Measurements from ENCODE around the gene POMGNT1. TPM values are rescaled to one million over a fixed set of nuclear protein-coding genes. Genes with fewer than 3 reads are reported as not detected.

Gene POMGNT1
- total and polyA plus RNA-seq, 2 of the 13 experiments (the other 11 are each of a cell fraction or from before 2014, with no cell fraction given) = 33.9 to 46.8 TPM

DNA sequence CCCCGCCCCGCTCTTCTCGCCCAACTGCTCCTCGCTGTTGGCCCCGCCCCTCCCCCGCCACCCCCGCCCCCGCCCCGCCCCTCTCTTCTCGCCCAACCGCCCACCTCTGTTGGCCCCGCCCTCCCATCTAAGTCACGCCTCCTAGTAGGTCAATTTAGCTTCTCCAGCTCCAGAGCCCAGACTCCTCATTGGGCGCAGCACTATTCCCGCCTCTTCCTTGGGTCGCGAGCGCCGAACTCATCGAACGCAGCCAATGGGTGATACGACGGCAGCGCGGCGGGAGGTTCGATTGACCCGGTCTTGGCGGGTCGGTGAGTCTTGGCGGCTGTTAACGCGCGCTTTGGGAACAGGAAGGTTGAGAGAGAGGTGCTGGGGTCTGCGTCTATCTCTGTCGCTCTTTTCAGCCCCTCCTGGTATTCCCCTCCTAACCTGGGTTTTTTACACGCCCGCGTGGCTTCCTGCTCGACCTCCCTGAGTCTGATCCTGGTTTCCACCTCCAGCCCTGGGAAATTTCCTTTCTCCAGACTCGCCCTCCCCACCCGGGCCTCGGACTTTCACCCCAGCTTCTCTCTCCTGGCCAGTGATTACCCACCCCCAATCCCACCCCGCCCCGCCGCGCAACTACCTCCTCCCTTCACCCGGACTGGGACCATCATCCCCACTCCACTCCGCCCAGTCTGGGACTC is 49.3 kb upstream of the POMGNT1 start, which contains the start of gene RAD54L (continued):
- no peak for TF ChIP-seq ZBTB40 (IDR thresholded peaks at IDR 0.05)
- TF ChIP-seq ZBTB40 (CRISPR knock-in tag; IDR thresholded peaks at IDR 0.05) = no peak
- peak; percentile 3; the same call in 1 of the 2 replicates for TF ChIP-seq ZNF672 (CRISPR knock-in tag; IDR thresholded peaks at IDR 0.05)
- TF ChIP-seq SUZ12 (IDR thresholded peaks at IDR 0.05; ENCODE audit: low read depth, low read length) = no peak
- TF ChIP-seq POLR2A (IDR thresholded peaks at IDR 0.05; ENCODE audit: insufficient read depth in 1 of 2, low read depth in 2 of 2, low read length in 2 of 2) = peak; percentile 72 to 93
- TF ChIP-seq SIX4 (CRISPR knock-in tag; IDR thresholded peaks at IDR 0.05) = no peak
- peak; percentile 68; the same call in 1 of the 2 replicates for TF ChIP-seq IKZF5 (CRISPR knock-in tag; IDR thresholded peaks at IDR 0.05)
- TF ChIP-seq, protein P1, sequence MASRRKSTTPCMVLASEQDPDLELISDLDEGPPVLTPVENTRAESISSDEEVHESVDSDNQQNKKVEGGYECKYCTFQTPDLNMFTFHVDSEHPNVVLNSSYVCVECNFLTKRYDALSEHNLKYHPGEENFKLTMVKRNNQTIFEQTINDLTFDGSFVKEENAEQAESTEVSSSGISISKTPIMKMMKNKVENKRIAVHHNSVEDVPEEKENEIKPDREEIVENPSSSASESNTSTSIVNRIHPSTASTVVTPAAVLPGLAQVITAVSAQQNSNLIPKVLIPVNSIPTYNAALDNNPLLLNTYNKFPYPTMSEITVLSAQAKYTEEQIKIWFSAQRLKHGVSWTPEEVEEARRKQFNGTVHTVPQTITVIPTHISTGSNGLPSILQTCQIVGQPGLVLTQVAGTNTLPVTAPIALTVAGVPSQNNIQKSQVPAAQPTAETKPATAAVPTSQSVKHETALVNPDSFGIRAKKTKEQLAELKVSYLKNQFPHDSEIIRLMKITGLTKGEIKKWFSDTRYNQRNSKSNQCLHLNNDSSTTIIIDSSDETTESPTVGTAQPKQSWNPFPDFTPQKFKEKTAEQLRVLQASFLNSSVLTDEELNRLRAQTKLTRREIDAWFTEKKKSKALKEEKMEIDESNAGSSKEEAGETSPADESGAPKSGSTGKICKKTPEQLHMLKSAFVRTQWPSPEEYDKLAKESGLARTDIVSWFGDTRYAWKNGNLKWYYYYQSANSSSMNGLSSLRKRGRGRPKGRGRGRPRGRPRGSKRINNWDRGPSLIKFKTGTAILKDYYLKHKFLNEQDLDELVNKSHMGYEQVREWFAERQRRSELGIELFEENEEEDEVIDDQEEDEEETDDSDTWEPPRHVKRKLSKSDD (CRISPR knock-in tag; IDR thresholded peaks at IDR 0.05; ENCODE audit: low read depth) = no peak
- TF ChIP-seq AHR (CRISPR knock-in tag; IDR thresholded peaks at IDR 0.05) = peak; percentile 71; the same call in 1 of the 2 replicates
- peak; percentile 99 for TF ChIP-seq CCDC6 (CRISPR knock-in tag; IDR thresholded peaks at IDR 0.05)
- no peak for TF ChIP-seq RFX3 (CRISPR knock-in tag; IDR thresholded peaks at IDR 0.05)
- peak; percentile 19 to 67; a peak in 1 of 4 replicates for TF ChIP-seq HMGXB4 (CRISPR knock-in tag; IDR thresholded peaks at IDR 0.05; ENCODE audit: borderline replicate concordance in 1 of 2, low read depth in 1 of 2)
- TF ChIP-seq ZNF34 (CRISPR knock-in tag; IDR thresholded peaks at IDR 0.05; ENCODE audit: borderline replicate concordance) = no peak

All from HepG2 (cell line).